Thyroid gland (tissue), 4 donors: ENCODE data around the gene FRMPD1. TPM values are rescaled to one million over a fixed set of nuclear protein-coding genes. Genes with fewer than 3 reads are reported as not detected.

Source experiments
- DNase-seq, 2 donors: peaks; one replicate each; pipeline ENCODE4 v3.0.0-alpha.2; 2019
- H3K27ac ChIP-seq, 3 donors: fragments of 200-600 bp; sonication (generic); 1 replicate in 2 of 3; 2 replicates in 1 of 3; pipeline ENCODE4 v1.5.1; 2016 to 2019; ENCODE audit warnings: mild to moderate bottlenecking in 1 of 3, moderate library complexity in 1 of 3
- H3K27me3 ChIP-seq: fragments of 200-600 bp; sonication (generic); one replicate; pipeline ENCODE4 v1.5.1; 2019
- H3K36me3 ChIP-seq, 2 donors: fragments of 200-600 bp; sonication (generic); one replicate each; pipeline ENCODE4 v1.5.1; 2016 to 2019
- H3K4me1 ChIP-seq, 2 donors: fragments of 200-600 bp; sonication (generic); one replicate each; pipeline ENCODE4 v1.5.1; 2017 to 2019
- H3K4me3 ChIP-seq, 3 donors: fragments of 200-600 bp; sonication (generic); replicated peaks in 1 of 3; 1 replicate in 2 of 3; 2 replicates in 1 of 3; pipeline ENCODE4 v1.5.1; 2016; ENCODE audit warnings: mild to moderate bottlenecking in 1 of 3
- H3K9me3 ChIP-seq: fragments of 200-600 bp; sonication (generic); one replicate; pipeline ENCODE4 v1.5.1; 2017
- POLR2A ChIP-seq, 2 donors: fragments of 450-650 bp; IDR thresholded peaks; one replicate each; pipeline ENCODE4 v1.6.1; 2017; ENCODE audit warnings: antibody characterized with exemption in 2 of 2, mild to moderate bottlenecking in 2 of 2, moderate library complexity in 1 of 2
- WGBS, 2 donors: methylation state at CpG; one replicate each; pipeline ENCODE4 v1.1.5; 2017; 5-methylcytosine and 5-hydroxymethylcytosine counted together
- intact Hi-C: fragments of 100-400 bp; cut with DNase I; formaldehyde crosslinking; loops from one replicate; pipeline ENCODE4 v1.15.1; 2023
- total RNA-seq, 4 donors: library from RNA; depleted of rRNA; stranded (reverse); fragments of >200 nt; gene quantifications; one replicate each; pipeline ENCODE4 v1.2.3, GENCODE V29; 2016
- TF ChIP-seq, protein P1 (sequence below), 6 experiments: fragments of 200-600 bp in 3 of 6; fragments of 450-650 bp in 3 of 6; sonication (generic) in 3 of 6; IDR thresholded peaks; one replicate each; pipeline ENCODE4 v1.5.1; 2016 to 2019; ENCODE audit warnings: antibody characterized with exemption in 6 of 6, mild to moderate bottlenecking in 2 of 6, inconsistent platforms in 1 of 6, moderate library complexity in 1 of 6

FRMPD1 gene
- total RNA-seq, 4 donors from 2014 or later, result 0.13 to 0.49 (median 0.22) TPM; not detected in 1

DNA sequence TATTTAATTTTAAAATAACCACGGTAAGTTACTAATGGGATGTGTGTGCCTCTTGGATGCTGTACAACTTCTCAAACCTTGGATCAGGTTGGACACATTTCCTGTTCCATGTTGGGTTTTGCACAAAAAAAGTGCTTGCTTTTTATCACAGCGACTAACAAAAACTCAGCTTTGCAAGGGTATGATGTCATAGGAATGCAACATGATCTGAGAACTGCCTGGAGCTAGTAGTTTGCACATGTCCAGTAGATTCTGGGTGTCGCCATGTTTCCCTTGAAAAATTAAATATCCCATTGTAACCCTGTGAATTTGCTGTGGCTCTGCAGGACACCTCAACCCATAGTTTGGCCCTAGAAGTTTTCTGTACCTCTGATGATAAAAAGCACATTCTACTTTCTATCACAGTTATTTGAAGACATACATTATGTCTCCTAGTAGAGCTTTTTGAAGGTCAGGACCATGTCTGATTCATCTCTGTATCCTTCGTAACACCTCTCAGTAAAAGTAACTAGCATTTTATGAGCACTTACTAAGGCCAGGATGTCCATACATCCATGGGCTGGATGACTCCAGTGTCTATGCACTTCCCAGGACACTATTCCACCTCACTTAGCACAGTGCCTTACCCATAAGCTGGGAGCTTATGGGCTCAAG, 11.5 kb upstream of the FRMPD1 start:
- H3K4me1 ChIP-seq, result no peaks in the 10 kb centered on the region
- H3K27me3 ChIP-seq, result no peaks in the 10 kb centered on the region
- no peak overlapping the region for H3K27ac ChIP-seq
- TF ChIP-seq, protein P1, sequence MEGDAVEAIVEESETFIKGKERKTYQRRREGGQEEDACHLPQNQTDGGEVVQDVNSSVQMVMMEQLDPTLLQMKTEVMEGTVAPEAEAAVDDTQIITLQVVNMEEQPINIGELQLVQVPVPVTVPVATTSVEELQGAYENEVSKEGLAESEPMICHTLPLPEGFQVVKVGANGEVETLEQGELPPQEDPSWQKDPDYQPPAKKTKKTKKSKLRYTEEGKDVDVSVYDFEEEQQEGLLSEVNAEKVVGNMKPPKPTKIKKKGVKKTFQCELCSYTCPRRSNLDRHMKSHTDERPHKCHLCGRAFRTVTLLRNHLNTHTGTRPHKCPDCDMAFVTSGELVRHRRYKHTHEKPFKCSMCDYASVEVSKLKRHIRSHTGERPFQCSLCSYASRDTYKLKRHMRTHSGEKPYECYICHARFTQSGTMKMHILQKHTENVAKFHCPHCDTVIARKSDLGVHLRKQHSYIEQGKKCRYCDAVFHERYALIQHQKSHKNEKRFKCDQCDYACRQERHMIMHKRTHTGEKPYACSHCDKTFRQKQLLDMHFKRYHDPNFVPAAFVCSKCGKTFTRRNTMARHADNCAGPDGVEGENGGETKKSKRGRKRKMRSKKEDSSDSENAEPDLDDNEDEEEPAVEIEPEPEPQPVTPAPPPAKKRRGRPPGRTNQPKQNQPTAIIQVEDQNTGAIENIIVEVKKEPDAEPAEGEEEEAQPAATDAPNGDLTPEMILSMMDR (IDR thresholded peaks at IDR 0.05), result no peak
- no peak for TF ChIP-seq POLR2A (IDR thresholded peaks at IDR 0.05)
- no peak for DNase-seq
- intact Hi-C loops, result no loop called here
- no peak overlapping the region for H3K4me3 ChIP-seq
- no peaks in the 10 kb centered on the region for H3K9me3 ChIP-seq
- H3K36me3 ChIP-seq, result no peaks in the 10 kb centered on the region
- WGBS, 2 donors, result 75 to 81% methylated on average over 4 of the region's 4 CpGs

DNA sequence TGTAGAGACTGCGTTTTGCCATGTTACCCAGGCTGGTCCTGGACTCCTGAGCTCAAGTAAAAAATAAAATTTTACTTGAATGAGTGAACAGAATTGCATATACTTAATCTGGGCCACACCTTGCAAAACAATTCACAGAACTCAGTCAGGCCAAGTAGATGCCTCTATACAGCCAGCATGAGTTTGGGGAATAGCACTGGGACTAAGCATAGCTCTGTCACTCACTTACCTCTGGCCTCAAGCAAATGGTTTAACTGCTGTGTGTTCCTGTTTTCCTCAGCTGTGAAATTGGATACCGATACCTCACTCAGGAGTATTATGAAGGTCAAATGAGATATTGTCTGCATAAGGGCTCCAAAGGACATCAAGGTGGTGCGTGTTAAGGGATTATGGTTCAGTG, 10.9 kb upstream of the FRMPD1 start:
- Histone ChIP-seq H3K9me3 (no peaks in the 10 kb centered on the region), H3K27me3 (no peaks in the 10 kb centered on the region), H3K27ac (no peak overlapping the region), H3K36me3 (no peaks in the 10 kb centered on the region), H3K4me3 (no peak overlapping the region), H3K4me1 (no peaks in the 10 kb centered on the region)
- TF ChIP-seq, protein P1 (IDR thresholded peaks at IDR 0.05), result no peak
- no peak for TF ChIP-seq POLR2A (IDR thresholded peaks at IDR 0.05)
- no peak for DNase-seq
- 88 to 93% methylated on average over 3 of the region's 3 CpGs for WGBS, 2 donors
- intact Hi-C loops, result no loop called here

DNA sequence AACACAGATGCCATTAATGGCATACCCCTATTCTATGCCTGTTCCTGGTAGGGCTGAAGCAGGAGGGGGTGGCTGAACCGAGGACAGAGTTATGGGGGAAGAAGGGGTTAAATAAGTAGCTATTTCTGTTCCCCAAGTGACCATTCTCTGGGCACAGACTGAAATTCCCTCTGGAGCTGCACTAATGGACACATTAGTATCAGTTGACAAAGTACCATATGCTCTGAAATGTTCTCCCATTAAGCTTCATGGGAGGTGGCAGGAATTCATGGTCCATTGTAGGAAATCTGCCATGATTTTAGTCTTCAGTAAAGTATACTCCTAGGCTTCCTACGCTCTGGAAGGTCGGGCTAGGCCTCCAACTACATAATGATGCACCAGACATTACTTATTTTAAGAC, 10.5 kb upstream of the FRMPD1 start:
- Histone ChIP-seq H3K4me1 (no peaks in the 10 kb centered on the region), H3K27ac (no peak overlapping the region), H3K27me3 (no peaks in the 10 kb centered on the region), H3K36me3 (no peaks in the 10 kb centered on the region), H3K4me3 (no peak overlapping the region), H3K9me3 (no peaks in the 10 kb centered on the region)
- intact Hi-C loops, result no loop called here
- TF ChIP-seq, protein P1 (IDR thresholded peaks at IDR 0.05), result no peak
- no peak for TF ChIP-seq POLR2A (IDR thresholded peaks at IDR 0.05)
- no peak for DNase-seq
- WGBS, 2 donors, result 65 to 79% methylated on average over 3 of the region's 3 CpGs

DNA sequence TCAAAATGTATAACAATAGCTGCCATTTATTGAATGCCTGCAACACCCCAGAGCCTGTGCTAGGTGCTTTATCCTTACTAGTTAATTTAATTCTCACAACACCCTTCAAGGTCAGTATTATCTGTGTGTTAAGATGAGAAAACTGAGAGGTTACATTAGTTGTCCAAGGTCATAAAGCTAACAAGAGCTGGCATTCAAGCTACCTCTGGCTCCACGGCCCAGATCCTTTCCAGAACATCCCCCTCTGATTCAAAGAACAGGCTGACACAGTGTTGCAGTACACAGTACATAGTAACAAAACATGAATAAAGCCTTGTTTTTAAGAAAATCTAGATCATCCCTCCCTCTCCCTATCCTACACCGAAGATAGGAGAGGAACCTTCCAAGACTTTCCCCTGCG, 9.4 kb upstream of the FRMPD1 start:
- no peak overlapping the region for H3K27ac ChIP-seq
- 87 to 97% methylated on average over 3 of the region's 3 CpGs for WGBS, 2 donors
- DNase-seq, result no peak
- H3K9me3 ChIP-seq, result no peaks in the 10 kb centered on the region
- TF ChIP-seq, protein P1 (IDR thresholded peaks at IDR 0.05), result no peak
- TF ChIP-seq POLR2A (IDR thresholded peaks at IDR 0.05), result no peak
- no peak overlapping the region for H3K4me3 ChIP-seq
- intact Hi-C loops, result no loop called here
- H3K4me1 ChIP-seq, result no peaks in the 10 kb centered on the region
- H3K36me3 ChIP-seq, result no peaks in the 10 kb centered on the region
- H3K27me3 ChIP-seq, result no peaks in the 10 kb centered on the region

DNA sequence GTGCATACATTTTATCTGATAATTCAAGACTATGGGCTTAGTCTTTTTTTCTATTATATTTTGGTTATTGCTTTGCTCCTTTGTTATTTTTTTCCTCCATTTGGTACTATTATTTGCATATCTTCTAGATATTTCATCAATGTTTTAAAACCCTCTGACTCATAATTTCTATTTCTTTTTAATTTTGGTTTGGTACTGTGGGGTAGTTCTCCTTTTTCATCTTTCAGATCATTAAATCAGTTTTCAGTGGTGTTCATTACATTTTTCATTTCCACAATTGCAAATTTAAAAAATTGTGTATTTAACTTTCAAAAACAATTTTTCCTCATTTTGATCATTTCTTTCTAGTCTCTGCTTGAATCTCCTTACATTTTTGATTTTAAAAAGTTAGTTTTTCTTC, 7.5 kb upstream of the FRMPD1 start:
- no peak for DNase-seq
- H3K27ac ChIP-seq, result no peak overlapping the region
- H3K4me1 ChIP-seq, result no peaks in the 10 kb centered on the region
- TF ChIP-seq, protein P1 (IDR thresholded peaks at IDR 0.05), result no peak
- no peak for TF ChIP-seq POLR2A (IDR thresholded peaks at IDR 0.05)
- intact Hi-C loops, result no loop called here
- H3K36me3 ChIP-seq, result no peaks in the 10 kb centered on the region
- no peaks in the 10 kb centered on the region for H3K27me3 ChIP-seq
- no peak overlapping the region for H3K4me3 ChIP-seq
- H3K9me3 ChIP-seq, result no peaks in the 10 kb centered on the region
